HepG2 (cell line): Measurements from ENCODE around the gene INAFM1. TPM values are rescaled to one million over a fixed set of nuclear protein-coding genes. Genes with fewer than 3 reads are reported as not detected.

Experiments
- ATAC-seq: fragments of 200-7000 bp; cut with Tn5 transposase; 3 replicates; pipeline ENCODE4 v1.9.1; 2020; ENCODE audit warnings: mild to moderate bottlenecking, moderate library complexity
- BruUV-seq: library from RNA; stranded (reverse); fragments of 400-500 nt; replicated peaks from 2 replicates; lab custom pipeline; 2021; lab: Mats Ljungman, UMichigan
- CTCF ChIA-PET: fragments of 300-600 bp; formaldehyde crosslinking; extraction: SDS; loops from one replicate; lab custom pipeline; 2021; ENCODE audit warnings: low total read pairs, inconsistent platforms, low intra/inter-chr PET ratio; lab: Yijun Ruan, JAX
- POLR2A ChIA-PET: fragments of 350-600 bp; sonication (Branson Sonifier 250); formaldehyde crosslinking; loops from one replicate; lab custom pipeline; 2020; ENCODE audit warnings: antibody characterized with exemption, inconsistent platforms; lab: Yijun Ruan, JAX
- DNase-seq: peaks from one replicate; pipeline ENCODE4 v3.0.0-alpha.2; 2015; ENCODE audit warnings: low spot score
- FAIRE-seq: peaks from 3 replicates; lab custom pipeline; 2011; peaks lifted over from hg19 to GRCh38; lab: Jason Lieb, UNC
- H2AFZ ChIP-seq: one replicate; pipeline ENCODE4 v1.6.1; 2011; ENCODE audit warnings: low read length, inconsistent platforms
- H3K27ac ChIP-seq: fragments of 300-600 bp; 3 replicates; pipeline ENCODE4 v1.8.0; 2011; ENCODE audit warnings: mixed run types, mild to moderate bottlenecking, mixed read lengths, low read length, inconsistent platforms; ENCODE audit not compliant: insufficient read depth; ENCODE audit errors: extremely low read length
- H3K27me3 ChIP-seq, 2 experiments: fragments of 200-600 bp in 1 of 2; 2 replicates in 1 of 2; 3 replicates in 1 of 2; pipeline versions ENCODE4 v1.6.0 to v1.8.0; 2011; ENCODE audit warnings: low read length in 2 of 2, mild to moderate bottlenecking in 2 of 2, moderate library complexity in 2 of 2, inconsistent platforms in 1 of 2; ENCODE audit not compliant: insufficient read depth in 2 of 2, control insufficient read depth in 1 of 2
- H3K36me3 ChIP-seq, 2 experiments: fragments of 200-600 bp in 1 of 2; replicated peaks in 1 of 2; 2 replicates in 1 of 2; 3 replicates in 1 of 2; pipeline versions ENCODE4 v1.5.1 to v1.8.0; 2011; ENCODE audit warnings: low read length in 2 of 2, inconsistent platforms in 1 of 2; ENCODE audit not compliant: insufficient read depth in 2 of 2, control insufficient read depth in 1 of 2
- H3K4me1 ChIP-seq: 2 replicates; pipeline ENCODE4 v1.5.1; 2012; ENCODE audit warnings: low read length, inconsistent platforms; ENCODE audit not compliant: insufficient read depth
- H3K4me2 ChIP-seq: 2 replicates; pipeline ENCODE4 v1.6.0; 2011; ENCODE audit warnings: low read depth, low read length, inconsistent platforms
- H3K4me3 ChIP-seq, 3 experiments: fragments of 200-600 bp in 1 of 3; sonication (generic), shearing (Covaris generic) in 1 of 3; replicated peaks in 1 of 3; 2 replicates each; pipeline ENCODE4 v1.5.1; 2011 to 2016; ENCODE audit warnings: low read length in 3 of 3, inconsistent platforms in 2 of 3, low read depth in 2 of 3, mild to moderate bottlenecking in 2 of 3, control low read depth in 1 of 3, mixed read lengths in 1 of 3; ENCODE audit not compliant: insufficient read depth in 1 of 3
- H3K79me2 ChIP-seq: one replicate; pipeline ENCODE4 v1.6.1; 2011; ENCODE audit warnings: low read length, inconsistent platforms; ENCODE audit not compliant: insufficient read depth
- H3K9ac ChIP-seq: 2 replicates; pipeline ENCODE4 v1.6.0; 2011; ENCODE audit warnings: mild to moderate bottlenecking, low read depth, low read length, inconsistent platforms; ENCODE audit not compliant: insufficient read depth
- H3K9me3 ChIP-seq: 2 replicates; pipeline ENCODE4 v1.5.1; 2012; ENCODE audit warnings: mild to moderate bottlenecking, low read length
- H4K20me1 ChIP-seq: 2 replicates; pipeline ENCODE4 v1.6.0; 2011; ENCODE audit warnings: inconsistent platforms, mild to moderate bottlenecking, low read length, moderate library complexity; ENCODE audit not compliant: insufficient read depth
- AKAP8 ChIP-seq: sonication (generic); formaldehyde crosslinking; IDR thresholded peaks from 2 replicates; pipeline ENCODE4 v1.5.1; 2020; ENCODE audit warnings: mild to moderate bottlenecking, missing genetic modification reagents
- HDAC1 ChIP-seq: sonication (generic); formaldehyde crosslinking; IDR thresholded peaks from 2 replicates; pipeline ENCODE4 v1.5.1; 2020; ENCODE audit warnings: mild to moderate bottlenecking, missing genetic modification reagents
- HDAC2 ChIP-seq: sonication (generic); formaldehyde crosslinking; IDR thresholded peaks from 2 replicates; pipeline ENCODE4 v1.4.0; 2020; ENCODE audit warnings: missing genetic modification reagents
- HES4 ChIP-seq: sonication (generic); formaldehyde crosslinking; IDR thresholded peaks from 2 replicates; pipeline ENCODE4 v1.9.0; 2021; ENCODE audit warnings: mild to moderate bottlenecking, missing genetic modification reagents, borderline replicate concordance
- MTERF4 ChIP-seq: sonication (generic); formaldehyde crosslinking; IDR thresholded peaks from 2 replicates; pipeline ENCODE4 v1.8.0; 2023; ENCODE audit warnings: mild to moderate bottlenecking, missing genetic modification reagents
- MXI1 ChIP-seq: IDR thresholded peaks from 3 replicates; pipeline ENCODE4 v1.6.1; 2012; ENCODE audit warnings: low read depth, low read length, inconsistent platforms, borderline replicate concordance
- MYPOP ChIP-seq: sonication (generic); formaldehyde crosslinking; IDR thresholded peaks from 2 replicates; pipeline ENCODE4 v1.8.1; 2023; ENCODE audit warnings: mild to moderate bottlenecking, moderate library complexity, missing genetic modification reagents
- PAX8 ChIP-seq: sonication (generic); formaldehyde crosslinking; IDR thresholded peaks from 2 replicates; pipeline ENCODE4 v1.8.0; 2022; ENCODE audit warnings: mild to moderate bottlenecking, missing genetic modification reagents, borderline replicate concordance
- PLSCR1 ChIP-seq: sonication (generic); formaldehyde crosslinking; IDR thresholded peaks from 2 replicates; pipeline ENCODE4 v1.5.0; 2020; ENCODE audit warnings: missing genetic modification reagents, mild to moderate bottlenecking, borderline replicate concordance
- SAFB2 ChIP-seq: sonication (generic); formaldehyde crosslinking; IDR thresholded peaks from 2 replicates; pipeline ENCODE4 v1.5.1; 2020; ENCODE audit warnings: missing genetic modification reagents, low read depth, mild to moderate bottlenecking, borderline replicate concordance
- SAP130 ChIP-seq: IDR thresholded peaks from 2 replicates; pipeline ENCODE4 v1.6.1; 2016; ENCODE audit warnings: low read depth
- SIN3A ChIP-seq: IDR thresholded peaks from 2 replicates; pipeline ENCODE4 v1.6.1; 2011; ENCODE audit warnings: low read depth, mild to moderate bottlenecking, control low read depth, low read length, borderline replicate concordance
- UBTF ChIP-seq: sonication (generic); formaldehyde crosslinking; IDR thresholded peaks from 2 replicates; pipeline ENCODE4 v1.4.0; 2020; ENCODE audit warnings: mild to moderate bottlenecking, missing genetic modification reagents
- ZNF501 ChIP-seq: sonication (generic); formaldehyde crosslinking; IDR thresholded peaks from 2 replicates; pipeline ENCODE4 v1.5.1; 2020; ENCODE audit warnings: mild to moderate bottlenecking, moderate library complexity, missing genetic modification reagents
- ZNF572 ChIP-seq: sonication (generic); formaldehyde crosslinking; IDR thresholded peaks from 2 replicates; pipeline ENCODE4 v1.5.1; 2020; ENCODE audit warnings: mild to moderate bottlenecking, missing genetic modification reagents
- ZZZ3 ChIP-seq: sonication (generic); formaldehyde crosslinking; IDR thresholded peaks from 2 replicates; pipeline ENCODE4 v1.4.0; 2020; ENCODE audit warnings: missing genetic modification reagents, mild to moderate bottlenecking, borderline replicate concordance
- WGBS: methylation state at CpG from one replicate; pipeline ENCODE4 v1.1.6; 2017; ENCODE audit warnings: low lambda C conversion rate; 5-methylcytosine and 5-hydroxymethylcytosine counted together
- in situ Hi-C: cut with HindIII; loops from 2 replicates; pipeline ENCODE4 v1.10.0; 2017; ENCODE audit warnings: low pct_unique_long_range_greater_than_20kb; ENCODE audit not compliant: extremely low pct_ligation_motif_present
- intact Hi-C: fragments of 100-400 bp; cut with micrococcal nuclease; formaldehyde crosslinking; loops from one replicate; pipeline ENCODE4 v1.10.0; 2022; ENCODE audit not compliant: unreplicated experiment
- polyA plus RNA-seq, 8 experiments: library from polyadenylated mRNA; depleted of rRNA in 3 of 8; stranded (reverse) in 7 of 8; unstranded in 1 of 8; fragments of >200 nt; fragmentation: Illumina TruSeq in 4 of 8; extraction: Trizol in 4 of 8; gene quantifications; 2 replicates each; pipeline versions ENCODE4 v1.2.1 to v1.2.3, GENCODE V29; 2011 to 2016; ENCODE audit warnings: low read depth in 4 of 8, missing spikeins in 1 of 8, mixed read lengths in 1 of 8; ENCODE audit not compliant: insufficient read depth in 1 of 8
- total RNA-seq, 5 experiments: library from RNA; depleted of rRNA; stranded (reverse); fragments of >200 nt; fragmentation: Illumina TruSeq; extraction: Trizol; gene quantifications; 2 replicates each; pipeline ENCODE4 v1.2.3, GENCODE V29; 2016; ENCODE audit warnings: low read depth in 1 of 5
- TF ChIP-seq, protein P1 (sequence below): sonication (generic); formaldehyde crosslinking; IDR thresholded peaks from 2 replicates; pipeline ENCODE4 v1.5.0; 2020; ENCODE audit warnings: missing genetic modification reagents, mild to moderate bottlenecking, borderline replicate concordance

INAFM1 gene
- total and polyA plus RNA-seq, 2 of the 13 experiments (the other 11 are each of a cell fraction or from before 2014, with no cell fraction given), result 0.88 to 1.9 TPM

- no peak for DNase-seq
- 0 out of 2 replicates have a peak, but pooled peaks have one; percentile 36 for TF ChIP-seq ZNF501 (CRISPR knock-in tag)
- TF ChIP-seq SIN3A, result peak; percentile 12; the same call in 1 of the 2 replicates
- TF ChIP-seq MTERF4 (CRISPR knock-in tag), result 0 out of 2 replicates have a peak, but pooled peaks have one; percentile 20
- TF ChIP-seq HES4, result 0 out of 2 replicates have a peak, but pooled peaks have one; percentile 4
- TF ChIP-seq ZZZ3, result 0 out of 2 replicates have a peak, but pooled peaks have one; percentile 28
- TF ChIP-seq PLSCR1 (CRISPR knock-in tag), result no peak
- no peak for TF ChIP-seq MYPOP (CRISPR knock-in tag)
- TF ChIP-seq AKAP8 (CRISPR knock-in tag), result 0 out of 2 replicates have a peak, but pooled peaks have one; percentile 20
- TF ChIP-seq SAP130, result peak; percentile 28
- peak; percentile 18; the same call in 1 of the 2 replicates for TF ChIP-seq HDAC1 (CRISPR knock-in tag)
- TF ChIP-seq PAX8 (CRISPR knock-in tag), result no peak
- TF ChIP-seq, protein P1, sequence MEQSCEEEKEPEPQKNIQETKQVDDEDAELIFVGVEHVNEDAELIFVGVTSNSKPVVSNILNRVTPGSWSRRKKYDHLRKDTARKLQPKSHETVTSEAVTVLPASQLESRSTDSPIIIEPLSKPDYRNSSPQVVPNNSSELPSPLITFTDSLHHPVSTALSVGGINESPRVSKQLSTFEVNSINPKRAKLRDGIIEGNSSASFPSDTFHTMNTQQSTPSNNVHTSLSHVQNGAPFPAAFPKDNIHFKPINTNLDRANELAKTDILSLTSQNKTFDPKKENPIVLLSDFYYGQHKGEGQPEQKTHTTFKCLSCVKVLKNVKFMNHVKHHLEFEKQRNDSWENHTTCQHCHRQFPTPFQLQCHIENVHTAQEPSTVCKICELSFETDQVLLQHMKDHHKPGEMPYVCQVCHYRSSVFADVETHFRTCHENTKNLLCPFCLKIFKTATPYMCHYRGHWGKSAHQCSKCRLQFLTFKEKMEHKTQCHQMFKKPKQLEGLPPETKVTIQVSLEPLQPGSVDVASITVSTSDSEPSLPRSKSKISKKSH (CRISPR knock-in tag), result no peak
- 0 out of 2 replicates have a peak, but pooled peaks have one; percentile 40 for TF ChIP-seq SAFB2 (CRISPR knock-in tag)
- TF ChIP-seq ZNF572 (CRISPR knock-in tag), result 0 out of 2 replicates have a peak, but pooled peaks have one; percentile 37
- TF ChIP-seq MXI1, result peak; percentile 55; the same call in 2 of the 3 replicates
- 0 out of 2 replicates have a peak, but pooled peaks have one; percentile 20 for TF ChIP-seq HDAC2
- TF ChIP-seq UBTF (CRISPR knock-in tag), result peak; percentile 31; the same call in 1 of the 2 replicates
Observed at GRCh38 chr19:47229676-47230053, 45.0 kb upstream of the INAFM1 start.

More at GRCh38 chr19:47229676-47230053, 45.0 kb upstream of the INAFM1 start:
- TSS peak; percentile 76 for BruUV-seq
- 0% methylated on average over 4 of the region's 9 CpGs for WGBS
- Histone ChIP-seq H3K27ac (peak overlapping the region; percentile 93), H4K20me1 (peaks cover 20% of the 10 kb centered on the region), H3K4me1 (peaks cover 42% of the 10 kb centered on the region), H3K27me3 (peaks cover 0 to 4% of the 10 kb centered on the region in 2 experiments; a peak in 1 of 5 replicates), H3K4me3 (peak overlapping the region; percentile 94 to 100 (median 95)), H3K9me3 (no peaks in the 10 kb centered on the region), H3K79me2 (peaks cover 21% of the 10 kb centered on the region), H2AFZ (no peak overlapping the region), H3K36me3 (peaks cover 2 to 4% of the 10 kb centered on the region in 2 experiments; a peak in 4 of 5 replicates), H3K4me2 (peak overlapping the region; percentile 94), H3K9ac (peak overlapping the region; percentile 99)
- no peak for ATAC-seq
- ChIA-PET CTCF (interaction anchor here (2.5 kb wide), 1 partner anchor 14 kb away, joined by 13 read pairs; no protein-coding TSS in a partner anchor), POLR2A (no interaction called here)
- in situ Hi-C loops (no loop called here), intact Hi-C loops (no loop called here)
- FAIRE-seq, result no peak
